ENCODE data around the gene PKNOX2.

PKNOX2 gene

GRCh38 chr11:125342281-125342930 lies 177.9 kb downstream of the PKNOX2 start:
- DNase-seq (ENCODE audit: extremely low read depth, insufficient read length): no peak
- no peak for TF ChIP-seq CTCF (IDR thresholded peaks at IDR 0.05; ENCODE audit: insufficient read depth, low read length, poor library complexity, severe bottlenecking)
- Histone ChIP-seq H3K36me3 (ENCODE audit: control insufficient read depth, insufficient read depth, low read length) (no peaks in the 10 kb centered on the region), H3K4me3 (replicated peaks; ENCODE audit: low read depth, low read length) (no peak overlapping the region), H3K27me3 (replicated peaks; ENCODE audit: control insufficient read depth, insufficient read depth, low read length) (no peaks in the 10 kb centered on the region; the same call in none of the 2 replicates)

DNA sequence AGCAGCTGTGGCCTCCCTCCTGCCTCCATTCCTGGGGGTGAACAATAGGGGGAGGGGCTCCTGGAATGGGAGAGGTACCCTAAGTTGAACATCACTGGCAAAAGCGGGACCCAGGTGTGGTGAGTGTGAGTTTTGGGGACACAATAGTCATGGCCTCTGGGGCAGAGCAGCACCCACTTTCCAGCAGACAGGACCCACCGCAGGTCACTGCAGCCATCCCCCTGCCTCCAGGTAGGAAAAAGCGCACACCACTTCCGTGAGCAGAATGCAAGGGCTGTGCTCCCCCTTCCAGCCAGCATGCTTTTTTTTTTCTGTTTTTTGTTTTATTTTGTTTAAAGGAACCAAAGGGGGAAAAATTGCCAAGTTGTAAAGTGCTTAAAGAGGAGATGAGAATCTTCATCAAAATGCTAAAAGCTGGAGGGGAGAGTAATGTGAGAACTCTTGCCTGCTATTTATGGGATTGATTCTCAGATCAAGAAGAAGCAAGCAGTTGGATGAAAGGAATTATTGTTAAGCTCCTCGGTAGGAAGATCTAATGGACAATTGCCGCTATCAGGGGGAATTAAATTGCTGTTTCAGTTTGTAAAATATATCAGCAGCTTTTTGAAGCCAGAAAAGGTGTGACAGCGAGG lies 178.7 kb downstream of the PKNOX2 start:
- Histone ChIP-seq H3K27me3 (replicated peaks; ENCODE audit: control insufficient read depth, insufficient read depth, low read length) (no peaks in the 10 kb centered on the region; the same call in 1 of the 2 replicates), H3K36me3 (ENCODE audit: control insufficient read depth, insufficient read depth, low read length) (no peaks in the 10 kb centered on the region), H3K4me3 (replicated peaks; ENCODE audit: low read depth, low read length) (no peak overlapping the region)
- no peak for TF ChIP-seq CTCF (IDR thresholded peaks at IDR 0.05; ENCODE audit: insufficient read depth, low read length, poor library complexity, severe bottlenecking)
- DNase-seq (ENCODE audit: extremely low read depth, insufficient read length): no peak

DNA sequence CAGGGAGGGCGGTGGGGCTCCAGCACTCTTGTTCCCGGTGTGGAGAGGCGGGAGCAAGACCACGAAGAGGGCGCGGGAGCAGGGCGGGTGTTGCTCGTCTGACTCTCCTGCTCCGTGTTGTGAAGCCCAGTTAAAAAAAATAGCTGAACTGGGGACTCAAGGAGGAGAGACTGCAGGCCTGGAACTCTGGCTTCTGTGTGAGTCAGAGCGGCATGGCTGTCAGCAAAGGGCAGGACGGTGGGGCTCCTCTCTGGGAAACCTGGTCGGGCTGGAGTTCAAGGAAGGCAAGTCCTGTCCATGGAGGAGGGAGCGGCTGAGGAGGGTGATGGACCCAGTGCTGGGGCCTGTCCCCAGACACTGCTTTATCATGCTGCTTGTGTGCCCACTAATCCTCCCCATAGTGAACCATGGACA lies 179.2 kb downstream of the PKNOX2 start:
- TF ChIP-seq CTCF (IDR thresholded peaks at IDR 0.05; ENCODE audit: insufficient read depth, low read length, poor library complexity, severe bottlenecking): no peak
- Histone ChIP-seq H3K4me3 (replicated peaks; ENCODE audit: low read depth, low read length) (no peak overlapping the region), H3K27me3 (replicated peaks; ENCODE audit: control insufficient read depth, insufficient read depth, low read length) (no peaks in the 10 kb centered on the region; the same call in 1 of the 2 replicates), H3K36me3 (ENCODE audit: control insufficient read depth, insufficient read depth, low read length) (no peaks in the 10 kb centered on the region)
- no peak for DNase-seq (ENCODE audit: extremely low read depth, insufficient read length)

GRCh38 chr11:125344846-125345420 lies 180.4 kb downstream of the PKNOX2 start:
- DNase-seq (ENCODE audit: extremely low read depth, insufficient read length): no peak
- Histone ChIP-seq H3K4me3 (replicated peaks; ENCODE audit: low read depth, low read length) (no peak overlapping the region), H3K27me3 (replicated peaks; ENCODE audit: control insufficient read depth, insufficient read depth, low read length) (no peaks in the 10 kb centered on the region; the same call in 1 of the 2 replicates), H3K36me3 (ENCODE audit: control insufficient read depth, insufficient read depth, low read length) (no peaks in the 10 kb centered on the region)
- no peak for TF ChIP-seq CTCF (IDR thresholded peaks at IDR 0.05; ENCODE audit: insufficient read depth, low read length, poor library complexity, severe bottlenecking)

GRCh38 chr11:125345421-125346178 lies 181.0 kb downstream of the PKNOX2 start:
- Histone ChIP-seq H3K36me3 (ENCODE audit: control insufficient read depth, insufficient read depth, low read length) (no peaks in the 10 kb centered on the region), H3K4me3 (replicated peaks; ENCODE audit: low read depth, low read length) (no peak overlapping the region), H3K27me3 (replicated peaks; ENCODE audit: control insufficient read depth, insufficient read depth, low read length) (no peaks in the 10 kb centered on the region; the same call in 1 of the 2 replicates)
- TF ChIP-seq CTCF (IDR thresholded peaks at IDR 0.05; ENCODE audit: insufficient read depth, low read length, poor library complexity, severe bottlenecking): peak; percentile 85
- no peak for DNase-seq (ENCODE audit: extremely low read depth, insufficient read length)
